SU-DHL-6 (cell line): Measurements from ENCODE around the gene ACACA.

Experiments
- H2AFZ ChIP-seq: fragments of 200-600 bp; sonication (generic); 2 replicates; pipeline ENCODE4 v1.6.1; 2014; ENCODE audit warnings: low read depth, mild to moderate bottlenecking, moderate library complexity, mixed read lengths, antibody characterized with exemption, low read length; ENCODE audit not compliant: severe bottlenecking
- H3F3A ChIP-seq: fragments of 200-600 bp; shearing (Covaris generic); 2 replicates; pipeline ENCODE4 v1.6.0; 2016; ENCODE audit warnings: antibody characterized with exemption, mild to moderate bottlenecking; ENCODE audit not compliant: insufficient read depth
- H3K27ac ChIP-seq: fragments of 200-600 bp; sonication (generic); 2 replicates; pipeline ENCODE4 v1.5.1; 2016; ENCODE audit warnings: low read depth, mild to moderate bottlenecking, low read length, moderate library complexity, mixed read lengths
- H3K27me3 ChIP-seq: fragments of 200-600 bp; sonication (generic), shearing (Covaris generic); 2 replicates; pipeline ENCODE4 v1.6.0; 2014; ENCODE audit warnings: mild to moderate bottlenecking, low read length
- H3K36me3 ChIP-seq: fragments of 200-600 bp; sonication (generic); 2 replicates; pipeline ENCODE4 v1.6.1; 2014; ENCODE audit warnings: mild to moderate bottlenecking, low read length, mixed read lengths
- H3K4me2 ChIP-seq: fragments of 300-600, 200-600 bp; shearing (Covaris generic), sonication (generic); 2 replicates; pipeline ENCODE4 v1.6.0; 2014; ENCODE audit warnings: low read length, low read depth, mild to moderate bottlenecking; ENCODE audit not compliant: poor library complexity, severe bottlenecking
- H3K4me3 ChIP-seq: fragments of 200-600 bp; sonication (generic); 2 replicates; pipeline ENCODE4 v1.5.1; 2014; ENCODE audit warnings: antibody characterized with exemption, low read length, mild to moderate bottlenecking, mixed read lengths; ENCODE audit not compliant: insufficient read depth, poor library complexity, severe bottlenecking
- H3K79me2 ChIP-seq: fragments of 200-600 bp; sonication (generic); 2 replicates; pipeline ENCODE4 v1.6.1; 2014; ENCODE audit warnings: mild to moderate bottlenecking, low read length, moderate library complexity; ENCODE audit not compliant: insufficient read depth
- H3K9ac ChIP-seq: fragments of 200-600 bp; sonication (generic); 2 replicates; pipeline ENCODE4 v1.7.0; 2014; ENCODE audit warnings: mild to moderate bottlenecking, low read length
- H3K9me2 ChIP-seq: fragments of 200-600 bp; sonication (generic); replicated peaks from 2 replicates; pipeline ENCODE4 v1.6.1; 2014; ENCODE audit warnings: low read length; ENCODE audit not compliant: insufficient read depth
- H3K9me3 ChIP-seq: fragments of 200-600 bp; sonication (generic); 2 replicates; pipeline ENCODE4 v1.6.1; 2014; ENCODE audit warnings: low read length, mixed read lengths; ENCODE audit not compliant: insufficient read depth
- H4K20me1 ChIP-seq: fragments of 200-600 bp; sonication (generic); 2 replicates; pipeline ENCODE4 v1.6.1; 2014; ENCODE audit warnings: low read depth, mild to moderate bottlenecking, antibody characterized with exemption, low read length, moderate library complexity, mixed read lengths
- EZH2phosphoT487 ChIP-seq: fragments of 200-600 bp; sonication (generic), shearing (Covaris generic); conservative IDR thresholded peaks from 2 replicates; pipeline ENCODE4 v1.6.1; 2018; ENCODE audit warnings: mild to moderate bottlenecking, antibody characterized with exemption, low read length, moderate library complexity, mixed read lengths
- TF ChIP-seq, protein P1 (sequence below): fragments of 200-600 bp; sonication (generic); IDR thresholded peaks from one replicate; pipeline ENCODE4 v1.5.1; 2017; ENCODE audit warnings: antibody characterized with exemption, mild to moderate bottlenecking, low read length, moderate library complexity; ENCODE audit not compliant: insufficient read depth, poor library complexity, severe bottlenecking

Gene ACACA

DNA sequence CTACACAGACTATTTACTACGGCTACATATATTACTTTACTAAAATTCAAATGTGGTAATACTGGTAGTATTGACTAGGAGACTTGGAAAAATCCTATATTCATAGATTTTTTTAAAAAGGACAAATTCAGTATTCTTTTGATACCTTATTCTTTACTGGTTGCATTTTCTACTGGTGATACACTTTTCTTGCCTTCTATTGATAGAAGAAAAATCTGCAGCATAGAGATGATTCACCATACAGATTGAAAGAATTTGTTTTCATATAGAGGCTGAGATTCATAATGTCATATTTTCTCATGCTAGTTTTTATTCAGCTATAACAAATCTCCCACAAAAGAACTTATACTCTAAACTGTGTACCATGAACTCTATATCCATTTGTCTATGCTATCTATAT, 226.3 kb downstream of the ACACA start:
- Histone ChIP-seq H2AFZ (no peak overlapping the region), H4K20me1 (no peaks in the 10 kb centered on the region), H3K9me3 (no peaks in the 10 kb centered on the region), H3F3A (no peaks in the 10 kb centered on the region), H3K36me3 (peaks cover 13% of the 10 kb centered on the region), H3K9ac (no peak overlapping the region), H3K9me2 (no peaks in the 10 kb centered on the region), H3K4me3 (no peak overlapping the region), H3K79me2 (no peaks in the 10 kb centered on the region), H3K4me2 (no peak overlapping the region), H3K27me3 (no peaks in the 10 kb centered on the region), H3K27ac (no peak overlapping the region)
- TF ChIP-seq, protein P1, sequence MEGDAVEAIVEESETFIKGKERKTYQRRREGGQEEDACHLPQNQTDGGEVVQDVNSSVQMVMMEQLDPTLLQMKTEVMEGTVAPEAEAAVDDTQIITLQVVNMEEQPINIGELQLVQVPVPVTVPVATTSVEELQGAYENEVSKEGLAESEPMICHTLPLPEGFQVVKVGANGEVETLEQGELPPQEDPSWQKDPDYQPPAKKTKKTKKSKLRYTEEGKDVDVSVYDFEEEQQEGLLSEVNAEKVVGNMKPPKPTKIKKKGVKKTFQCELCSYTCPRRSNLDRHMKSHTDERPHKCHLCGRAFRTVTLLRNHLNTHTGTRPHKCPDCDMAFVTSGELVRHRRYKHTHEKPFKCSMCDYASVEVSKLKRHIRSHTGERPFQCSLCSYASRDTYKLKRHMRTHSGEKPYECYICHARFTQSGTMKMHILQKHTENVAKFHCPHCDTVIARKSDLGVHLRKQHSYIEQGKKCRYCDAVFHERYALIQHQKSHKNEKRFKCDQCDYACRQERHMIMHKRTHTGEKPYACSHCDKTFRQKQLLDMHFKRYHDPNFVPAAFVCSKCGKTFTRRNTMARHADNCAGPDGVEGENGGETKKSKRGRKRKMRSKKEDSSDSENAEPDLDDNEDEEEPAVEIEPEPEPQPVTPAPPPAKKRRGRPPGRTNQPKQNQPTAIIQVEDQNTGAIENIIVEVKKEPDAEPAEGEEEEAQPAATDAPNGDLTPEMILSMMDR = no peak
- TF ChIP-seq EZH2phosphoT487 = no peak

DNA sequence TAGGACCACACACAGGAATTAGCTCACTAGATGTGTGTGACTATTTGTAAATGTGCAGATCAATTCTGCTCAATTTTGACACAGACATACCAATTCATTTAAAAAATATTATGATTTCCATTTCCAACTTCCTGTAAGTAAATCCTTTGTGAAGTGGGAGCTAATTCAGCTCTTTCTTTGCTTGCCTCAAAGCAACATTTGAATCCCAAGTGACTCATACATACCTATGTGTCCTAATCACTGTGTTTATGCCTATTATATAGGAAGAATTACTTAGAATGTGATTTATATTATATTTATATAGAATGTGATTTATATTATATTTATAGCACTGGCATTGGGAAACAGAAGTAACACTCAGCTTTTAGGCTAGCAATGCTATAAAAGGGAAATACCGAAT, 226.7 kb downstream of the ACACA start:
- Histone ChIP-seq H2AFZ (no peak overlapping the region), H3K9me3 (no peaks in the 10 kb centered on the region), H3K27ac (no peak overlapping the region), H3K36me3 (peaks cover 13% of the 10 kb centered on the region), H3K9me2 (no peaks in the 10 kb centered on the region), H4K20me1 (no peaks in the 10 kb centered on the region), H3K4me2 (no peak overlapping the region), H3F3A (no peaks in the 10 kb centered on the region), H3K4me3 (no peak overlapping the region), H3K27me3 (no peaks in the 10 kb centered on the region), H3K9ac (no peak overlapping the region), H3K79me2 (no peaks in the 10 kb centered on the region)
- TF ChIP-seq EZH2phosphoT487 = no peak
- TF ChIP-seq, protein P1 = no peak

DNA sequence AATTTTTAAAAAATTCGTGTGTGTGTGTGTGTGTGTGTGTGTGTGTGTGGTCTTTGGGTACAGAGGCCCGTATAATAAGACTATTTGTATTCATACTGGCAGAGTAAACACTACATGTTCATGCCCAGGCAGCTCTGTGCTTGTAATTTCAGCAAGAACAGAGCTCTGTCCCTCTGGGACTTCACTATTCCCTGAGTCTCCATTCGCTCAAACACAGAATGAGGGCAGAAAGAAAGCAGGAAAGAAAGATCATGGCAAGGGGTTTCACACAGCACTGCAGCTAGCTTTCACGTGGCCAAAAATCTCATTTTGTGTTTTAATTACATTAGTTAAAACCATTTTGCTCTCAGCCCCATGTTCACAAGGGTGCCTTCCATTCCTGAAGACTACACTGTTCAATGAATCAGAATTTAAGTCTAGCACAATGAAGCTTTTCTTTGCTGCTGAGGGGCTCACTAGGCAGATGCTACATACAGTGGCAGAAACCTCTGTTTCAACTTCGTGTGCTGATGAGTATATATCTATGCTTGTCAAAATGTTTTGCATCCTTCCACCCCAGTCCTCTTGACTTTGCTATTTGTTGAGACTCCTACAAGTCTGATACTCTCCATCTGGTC, 229.3 kb downstream of the ACACA start:
- Histone ChIP-seq H4K20me1 (no peaks in the 10 kb centered on the region), H3K27me3 (no peaks in the 10 kb centered on the region), H3F3A (no peaks in the 10 kb centered on the region), H3K9ac (no peak overlapping the region), H3K4me2 (no peak overlapping the region), H3K36me3 (peaks cover 16% of the 10 kb centered on the region), H3K9me3 (no peaks in the 10 kb centered on the region), H2AFZ (no peak overlapping the region), H3K27ac (no peak overlapping the region), H3K4me3 (no peak overlapping the region), H3K79me2 (no peaks in the 10 kb centered on the region), H3K9me2 (no peaks in the 10 kb centered on the region)
- TF ChIP-seq, protein P1 = no peak
- no peak for TF ChIP-seq EZH2phosphoT487
